ENCODE results near the gene FGD2.
A peak's percentile ranks its signal among the peaks of the same experiment; 100 is the strongest.

The FGD2 gene

GRCh38 chr6:36976931-36977330 lies 28.5 kb upstream of the FGD2 start:
- H3K4me1 Mint-ChIP-seq (ENCODE audit: low read depth in 2 of 2): peaks cover 21 to 23% of the 10 kb centered on the region in 2 donors
- no peak overlapping the region for H3K4me3 Mint-ChIP-seq
- no peak overlapping the region for H3K27ac Mint-ChIP-seq
- peaks cover 82% of the 10 kb centered on the region for H3K36me3 Mint-ChIP-seq (ENCODE audit: insufficient read depth)
- H3K9me3 Mint-ChIP-seq: no peaks in the 10 kb centered on the region
- ATAC-seq (replicated peaks) (no peak), DNase-seq (no peak)
- H3K27me3 Mint-ChIP-seq: no peaks in the 10 kb centered on the region

GRCh38 chr6:36977470-36977941 lies 27.9 kb upstream of the FGD2 start:
- no peaks in the 10 kb centered on the region for H3K9me3 Mint-ChIP-seq
- peaks cover 82% of the 10 kb centered on the region for H3K36me3 Mint-ChIP-seq (ENCODE audit: insufficient read depth)
- H3K4me3 Mint-ChIP-seq: no peak overlapping the region
- H3K4me1 Mint-ChIP-seq (ENCODE audit: low read depth in 2 of 2): peaks cover 24 to 25% of the 10 kb centered on the region in 2 donors
- no peak overlapping the region for H3K27ac Mint-ChIP-seq
- ATAC-seq (replicated peaks) (peak; percentile 58), DNase-seq (no peak)
- no peaks in the 10 kb centered on the region for H3K27me3 Mint-ChIP-seq

GRCh38 chr6:36978421-36979346 lies 26.8 kb upstream of the FGD2 start:
- peaks cover 24 to 25% of the 10 kb centered on the region in 2 donors for H3K4me1 Mint-ChIP-seq (ENCODE audit: low read depth in 2 of 2)
- no peak for DNase-seq
- H3K27me3 Mint-ChIP-seq: no peaks in the 10 kb centered on the region
- H3K27ac Mint-ChIP-seq: no peak overlapping the region
- no peak overlapping the region for H3K4me3 Mint-ChIP-seq
- peaks cover 74% of the 10 kb centered on the region for H3K36me3 Mint-ChIP-seq (ENCODE audit: insufficient read depth)
- no peaks in the 10 kb centered on the region for H3K9me3 Mint-ChIP-seq
- no peak for ATAC-seq (replicated peaks)

- ATAC-seq (replicated peaks): peak; percentile 59
- DNase-seq: no peak
- H3K27me3 Mint-ChIP-seq: no peaks in the 10 kb centered on the region
- H3K4me3 Mint-ChIP-seq: no peak overlapping the region
- H3K36me3 Mint-ChIP-seq (ENCODE audit: insufficient read depth): peaks cover 67% of the 10 kb centered on the region
- peaks cover 24 to 25% of the 10 kb centered on the region in 2 donors for H3K4me1 Mint-ChIP-seq (ENCODE audit: low read depth in 2 of 2)
- H3K9me3 Mint-ChIP-seq: no peaks in the 10 kb centered on the region
- no peak overlapping the region for H3K27ac Mint-ChIP-seq
These were observed 26.1 kb upstream of the FGD2 start for GRCh38 chr6:36979347-36979742.

- peak overlapping the region; percentile 29 to 38 for H3K27ac Mint-ChIP-seq
- DNase-seq (no peak), ATAC-seq (replicated peaks) (no peak)
- peaks cover 24 to 25% of the 10 kb centered on the region in 2 donors for H3K4me1 Mint-ChIP-seq (ENCODE audit: low read depth in 2 of 2)
- H3K27me3 Mint-ChIP-seq: no peaks in the 10 kb centered on the region
- peaks cover 60% of the 10 kb centered on the region for H3K36me3 Mint-ChIP-seq (ENCODE audit: insufficient read depth)
- no peak overlapping the region for H3K4me3 Mint-ChIP-seq
- no peaks in the 10 kb centered on the region for H3K9me3 Mint-ChIP-seq
These were observed 25.3 kb upstream of the FGD2 start for GRCh38 chr6:36980129-36980528.

- H3K4me1 Mint-ChIP-seq (ENCODE audit: low read depth in 2 of 2): peaks cover 24 to 25% of the 10 kb centered on the region in 2 donors
- peak overlapping the region; percentile 29 to 44 for H3K27ac Mint-ChIP-seq
- peak overlapping the region; percentile 4 to 6 for H3K4me3 Mint-ChIP-seq
These were observed 24.4 kb upstream of the FGD2 start for GRCh38 chr6:36980876-36981619.

GRCh38 chr6:36983538-36983937 lies 21.9 kb upstream of the FGD2 start:
- no peak for DNase-seq
- Mint-ChIP-seq H3K4me3 (no peak overlapping the region), H3K27me3 (no peaks in the 10 kb centered on the region), H3K9me3 (no peaks in the 10 kb centered on the region), H3K27ac (no peak overlapping the region), H3K4me1 (ENCODE audit: low read depth in 2 of 2) (peaks cover 32 to 35% of the 10 kb centered on the region in 2 donors), H3K36me3 (ENCODE audit: insufficient read depth) (peaks cover 36% of the 10 kb centered on the region)
- no peak for ATAC-seq (replicated peaks)

More at GRCh38 chr6:36980876-36981619, 24.4 kb upstream of the FGD2 start:
- DNase-seq: no peak
- Mint-ChIP-seq H3K9me3 (no peaks in the 10 kb centered on the region), H3K27me3 (no peaks in the 10 kb centered on the region), H3K36me3 (ENCODE audit: insufficient read depth) (peaks cover 55% of the 10 kb centered on the region)
- ATAC-seq (replicated peaks): no peak

- Mint-ChIP-seq H3K27ac (no peak overlapping the region), H3K27me3 (no peaks in the 10 kb centered on the region), H3K9me3 (no peaks in the 10 kb centered on the region), H3K4me1 (ENCODE audit: low read depth in 2 of 2) (peaks cover 24 to 26% of the 10 kb centered on the region in 2 donors), H3K4me3 (no peak overlapping the region), H3K36me3 (ENCODE audit: insufficient read depth) (peaks cover 26% of the 10 kb centered on the region)
- DNase-seq: peak in 2 of 3 experiments; percentile 33 to 34
- ATAC-seq (replicated peaks): peak; percentile 11
These were observed 20.7 kb upstream of the FGD2 start for GRCh38 chr6:36984581-36985416.

GRCh38 chr6:36985417-36985807 lies 20.0 kb upstream of the FGD2 start:
- Mint-ChIP-seq H3K36me3 (ENCODE audit: insufficient read depth) (peaks cover 24% of the 10 kb centered on the region), H3K9me3 (no peaks in the 10 kb centered on the region), H3K27ac (no peak overlapping the region), H3K27me3 (no peaks in the 10 kb centered on the region), H3K4me3 (no peak overlapping the region), H3K4me1 (ENCODE audit: low read depth in 2 of 2) (peaks cover 21 to 24% of the 10 kb centered on the region in 2 donors)
- DNase-seq (no peak), ATAC-seq (replicated peaks) (no peak)

- Mint-ChIP-seq H3K4me3 (no peak within 1 kb of the TSS), H3K4me1 (ENCODE audit: low read depth in 2 of 2) (peaks cover 16 to 20% of the 10 kb centered on the region in 2 donors), H3K9me3 (no peaks in the 10 kb centered on the region), H3K36me3 (ENCODE audit: insufficient read depth) (peaks cover 20% of the 10 kb centered on the region), H3K27me3 (peaks cover 0 to 6% of the 10 kb centered on the region in 2 donors), H3K27ac (peak within 1 kb of the TSS in 1 of 2 donors; percentile 94)
- ATAC-seq (replicated peaks) (peak; percentile 88), DNase-seq (peak; percentile 82 to 88 (median 87))
These were observed 19.4 kb upstream of the FGD2 start, which contains the start of gene MTCH1 for GRCh38 chr6:36985808-36986703. Gene MTCH1, minus strand, starts transcription at chr6:36986196. Its CDS starts 23 bp downstream, at chr6:36986173.

GRCh38 chr6:36986704-36987047 lies 18.8 kb upstream of the FGD2 start:
- H3K9me3 Mint-ChIP-seq: no peaks in the 10 kb centered on the region
- ATAC-seq (replicated peaks) (peak; percentile 14), DNase-seq (no peak)
- peaks cover 13 to 16% of the 10 kb centered on the region in 2 donors for H3K4me1 Mint-ChIP-seq (ENCODE audit: low read depth in 2 of 2)
- H3K27me3 Mint-ChIP-seq: peaks cover 0 to 7% of the 10 kb centered on the region in 2 donors
- H3K4me3 Mint-ChIP-seq: no peak overlapping the region
- H3K36me3 Mint-ChIP-seq (ENCODE audit: insufficient read depth): peaks cover 14% of the 10 kb centered on the region
- peak overlapping the region in 1 of 2 donors; percentile 94 for H3K27ac Mint-ChIP-seq

- Mint-ChIP-seq H3K9me3 (no peaks in the 10 kb centered on the region), H3K27ac (no peak overlapping the region), H3K4me1 (ENCODE audit: low read depth in 2 of 2) (peaks cover 8 to 11% of the 10 kb centered on the region in 2 donors), H3K36me3 (ENCODE audit: insufficient read depth) (peaks cover 4% of the 10 kb centered on the region), H3K4me3 (no peak overlapping the region), H3K27me3 (peaks cover 0 to 22% of the 10 kb centered on the region in 2 donors)
- ATAC-seq (replicated peaks) (no peak), DNase-seq (no peak)
These were observed 16.2 kb upstream of the FGD2 start for GRCh38 chr6:36989264-36989663.

All from effector memory CD8-positive, alpha-beta T cell (primary cell).